SK-N-SH (cell line): Measurements from ENCODE around the gene MNX1.

Experiments used
- GABPA ChIP-seq: IDR thresholded peaks from 2 replicates; pipeline ENCODE4 v1.4.0; 2012; ENCODE audit warnings: low read depth, mild to moderate bottlenecking
- JUND ChIP-seq: IDR thresholded peaks from 2 replicates; pipeline ENCODE4 v1.4.0; 2012
- MXI1 ChIP-seq: IDR thresholded peaks from 2 replicates; pipeline ENCODE4 v1.6.1; 2012; ENCODE audit warnings: mild to moderate bottlenecking, low read depth, low read length, improper control_type of control experiment
- NRF1 ChIP-seq: IDR thresholded peaks from 2 replicates; pipeline ENCODE4 v1.6.1; 2012; ENCODE audit warnings: low read depth, mild to moderate bottlenecking, low read length
- POLR2AphosphoS5 ChIP-seq: IDR thresholded peaks from 2 replicates; pipeline ENCODE4 v1.6.1; 2012; ENCODE audit warnings: low read depth, low read length
- RFX5 ChIP-seq: IDR thresholded peaks from 2 replicates; pipeline ENCODE4 v1.6.1; 2012; ENCODE audit warnings: mild to moderate bottlenecking, improper control_type of control experiment, low read length
- TAF1 ChIP-seq: IDR thresholded peaks from 2 replicates; pipeline ENCODE4 v1.6.1; 2012; ENCODE audit warnings: low read depth, mild to moderate bottlenecking, low read length, moderate library complexity, borderline replicate concordance
- TEAD4 ChIP-seq: IDR thresholded peaks from 2 replicates; pipeline ENCODE4 v1.4.0; 2012; ENCODE audit warnings: mild to moderate bottlenecking, borderline replicate concordance; ENCODE audit not compliant: insufficient read depth
- USF2 ChIP-seq: fragments of 150-350 bp; IDR thresholded peaks from 2 replicates; pipeline ENCODE4 v1.6.1; 2017; ENCODE audit warnings: antibody characterized with exemption, low read length, low read depth, borderline replicate concordance
- TF ChIP-seq, protein P1 (sequence below): fragments of 200-600 bp; sonication (generic); IDR thresholded peaks from 2 replicates; pipeline ENCODE4 v1.6.1; 2017; ENCODE audit warnings: antibody characterized with exemption, mild to moderate bottlenecking, moderate library complexity

- TF ChIP-seq, protein P1, sequence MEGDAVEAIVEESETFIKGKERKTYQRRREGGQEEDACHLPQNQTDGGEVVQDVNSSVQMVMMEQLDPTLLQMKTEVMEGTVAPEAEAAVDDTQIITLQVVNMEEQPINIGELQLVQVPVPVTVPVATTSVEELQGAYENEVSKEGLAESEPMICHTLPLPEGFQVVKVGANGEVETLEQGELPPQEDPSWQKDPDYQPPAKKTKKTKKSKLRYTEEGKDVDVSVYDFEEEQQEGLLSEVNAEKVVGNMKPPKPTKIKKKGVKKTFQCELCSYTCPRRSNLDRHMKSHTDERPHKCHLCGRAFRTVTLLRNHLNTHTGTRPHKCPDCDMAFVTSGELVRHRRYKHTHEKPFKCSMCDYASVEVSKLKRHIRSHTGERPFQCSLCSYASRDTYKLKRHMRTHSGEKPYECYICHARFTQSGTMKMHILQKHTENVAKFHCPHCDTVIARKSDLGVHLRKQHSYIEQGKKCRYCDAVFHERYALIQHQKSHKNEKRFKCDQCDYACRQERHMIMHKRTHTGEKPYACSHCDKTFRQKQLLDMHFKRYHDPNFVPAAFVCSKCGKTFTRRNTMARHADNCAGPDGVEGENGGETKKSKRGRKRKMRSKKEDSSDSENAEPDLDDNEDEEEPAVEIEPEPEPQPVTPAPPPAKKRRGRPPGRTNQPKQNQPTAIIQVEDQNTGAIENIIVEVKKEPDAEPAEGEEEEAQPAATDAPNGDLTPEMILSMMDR: no peak
- TF ChIP-seq TEAD4: no peak
- TF ChIP-seq POLR2AphosphoS5: no peak
- TF ChIP-seq NRF1: no peak
- no peak for TF ChIP-seq JUND
- no peak for TF ChIP-seq TAF1
- no peak for TF ChIP-seq MXI1
- TF ChIP-seq RFX5: no peak
- no peak for TF ChIP-seq USF2
- no peak for TF ChIP-seq GABPA
These were observed 44.5 kb upstream of the MNX1 start for GRCh38 chr7:157054927-157055326.
